ENCODE results near the gene C6orf136. TPM values are rescaled to one million over a fixed set of nuclear protein-coding genes. Genes with fewer than 3 reads are reported as not detected.

The C6orf136 gene
- polyA plus RNA-seq, 2 of the 4 experiments (the other 2 are of a cell fraction) = 7.5 to 11.7 TPM

DNA sequence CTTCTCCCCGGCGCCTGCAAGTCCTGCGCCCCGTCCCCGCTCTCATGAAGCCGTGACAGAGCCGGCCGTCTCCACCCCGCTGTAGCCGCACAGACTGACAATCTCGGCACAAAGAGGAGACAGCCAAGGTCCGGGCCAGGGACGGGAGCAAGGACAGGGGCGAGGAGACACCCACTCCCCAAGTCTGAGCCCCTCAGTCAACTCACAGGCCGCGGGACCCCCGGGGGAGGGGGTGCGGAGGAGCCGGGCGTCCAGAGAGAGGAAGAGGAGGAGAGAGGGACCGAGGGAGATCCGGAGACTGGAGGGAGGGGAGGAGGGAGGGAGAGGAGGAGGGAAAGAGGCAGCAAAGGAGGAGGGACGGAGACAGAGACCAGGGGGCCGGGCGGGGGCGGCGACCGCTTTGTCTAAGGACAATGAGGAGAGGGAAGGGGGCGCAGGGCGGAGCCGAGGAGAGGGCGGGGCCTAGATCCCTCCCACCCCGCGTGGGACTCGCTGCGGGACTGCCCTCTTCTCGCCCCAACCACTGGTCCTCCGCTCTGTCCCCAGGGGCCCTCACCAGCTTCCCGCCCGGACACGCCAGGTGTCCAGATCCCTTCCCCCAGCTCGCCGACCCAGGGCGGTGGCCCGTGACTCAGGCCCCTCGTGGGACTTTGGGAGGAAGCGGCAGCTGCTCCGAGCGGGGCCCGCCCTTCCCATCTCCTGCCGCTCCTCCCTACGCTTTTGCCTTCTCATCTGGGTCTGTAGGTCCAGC is 40.1 kb downstream of the C6orf136 start:
- TF ChIP-seq KDM5A (IDR thresholded peaks at IDR 0.05) (no peak), EHF (CRISPR knock-in tag; IDR thresholded peaks at IDR 0.05) (no peak), MAZ (IDR thresholded peaks at IDR 0.05; ENCODE audit: borderline replicate concordance, low read depth, low read length) (no peak), RCOR1 (IDR thresholded peaks at IDR 0.05; ENCODE audit: low read depth, low read length) (no peak), RAD21 (conservative IDR thresholded peaks at IDR 0.05 in 1 of 2, IDR thresholded peaks at IDR 0.05 in 1 of 2) (no peak), PHF8 (IDR thresholded peaks at IDR 0.05; ENCODE audit: borderline replicate concordance, low read depth) (0 out of 2 replicates have a peak, but pooled peaks have one; percentile 2), CEBPB (IDR thresholded peaks at IDR 0.05) (no peak), HEYL (CRISPR knock-in tag; IDR thresholded peaks at IDR 0.05) (no peak), ZFP36 (IDR thresholded peaks at IDR 0.05; ENCODE audit: borderline replicate concordance, partially characterized antibody) (peak; percentile 23), MAX (IDR thresholded peaks at IDR 0.05) (peak; percentile 70), ATOH8 (CRISPR knock-in tag; IDR thresholded peaks at IDR 0.05; ENCODE audit: low read depth) (no peak), NPAS2 (CRISPR knock-in tag; IDR thresholded peaks at IDR 0.05; ENCODE audit: borderline replicate concordance) (no peak), MAFK (IDR thresholded peaks at IDR 0.05; ENCODE audit: partially characterized antibody) (no peak), SMC3 (IDR thresholded peaks at IDR 0.05) (no peak), ESRRA (IDR thresholded peaks at IDR 0.05; ENCODE audit: borderline replicate concordance, low read length) (no peak), HOXB13 (CRISPR knock-in tag; IDR thresholded peaks at IDR 0.05; ENCODE audit: low read depth) (no peak), RNF2 (IDR thresholded peaks at IDR 0.05; ENCODE audit: borderline replicate concordance, low read depth) (no peak), FOXS1 (CRISPR knock-in tag; IDR thresholded peaks at IDR 0.05) (no peak), KDM1A (IDR thresholded peaks at IDR 0.05; ENCODE audit: low read depth) (no peak), CTCF (IDR thresholded peaks at IDR 0.05) (no peak), TFCP2L1 (CRISPR knock-in tag; IDR thresholded peaks at IDR 0.05) (no peak), FOSL2 (IDR thresholded peaks at IDR 0.05) (no peak), FOSL2 (CRISPR knock-in tag; IDR thresholded peaks at IDR 0.05) (peak; percentile 79), HDAC2 (IDR thresholded peaks at IDR 0.05) (no peak), NFE2L2 (conservative IDR thresholded peaks at IDR 0.05; ENCODE audit: low read length) (no peak), NR3C1 (IDR thresholded peaks at IDR 0.05) (no peak), BCL3 (IDR thresholded peaks at IDR 0.05) (no peak), HOXA7 (CRISPR knock-in tag; IDR thresholded peaks at IDR 0.05) (no peak), CBX2 (IDR thresholded peaks at IDR 0.05; ENCODE audit: borderline replicate concordance, low read depth) (no peak), MYC (IDR thresholded peaks at IDR 0.05; ENCODE audit: borderline replicate concordance, low read length) (0 out of 2 replicates have a peak, but pooled peaks have one; percentile 27), JUN (IDR thresholded peaks at IDR 0.05) (no peak; a peak in 1 of 5 replicates), CHD2 (IDR thresholded peaks at IDR 0.05; ENCODE audit: low read length, partially characterized antibody) (no peak), RARB (CRISPR knock-in tag; IDR thresholded peaks at IDR 0.05) (no peak)
- TF ChIP-seq, protein P1, sequence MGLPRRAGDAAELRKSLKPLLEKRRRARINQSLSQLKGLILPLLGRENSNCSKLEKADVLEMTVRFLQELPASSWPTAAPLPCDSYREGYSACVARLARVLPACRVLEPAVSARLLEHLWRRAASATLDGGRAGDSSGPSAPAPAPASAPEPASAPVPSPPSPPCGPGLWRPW (IDR thresholded peaks at IDR 0.05) = no peak
- TF ChIP-seq, protein P2, sequence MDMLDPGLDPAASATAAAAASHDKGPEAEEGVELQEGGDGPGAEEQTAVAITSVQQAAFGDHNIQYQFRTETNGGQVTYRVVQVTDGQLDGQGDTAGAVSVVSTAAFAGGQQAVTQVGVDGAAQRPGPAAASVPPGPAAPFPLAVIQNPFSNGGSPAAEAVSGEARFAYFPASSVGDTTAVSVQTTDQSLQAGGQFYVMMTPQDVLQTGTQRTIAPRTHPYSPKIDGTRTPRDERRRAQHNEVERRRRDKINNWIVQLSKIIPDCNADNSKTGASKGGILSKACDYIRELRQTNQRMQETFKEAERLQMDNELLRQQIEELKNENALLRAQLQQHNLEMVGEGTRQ (IDR thresholded peaks at IDR 0.05) = no peak
- Histone ChIP-seq H3K4me3 (peak overlapping the region; percentile 84), H3K9me3 (no peaks in the 10 kb centered on the region), H3K4me2 (peak overlapping the region; percentile 79), H3K4me1 (peaks cover 63% of the 10 kb centered on the region), H3K27ac (peak overlapping the region; percentile 83 to 99)
- ChIA-PET POLR2A (interaction anchor here (0.5 to 2.2 kb wide), 7 partner anchors 17 to 199 kb away, joined by 3 to 12 read pairs (median 3); partner anchors contain the start of genes MDC1 and TUBB), CTCF (interaction anchor here (0.6 to 6.9 kb wide), 6 partner anchors 9 to 40 kb away, joined by 4 to 84 read pairs (median 6); no protein-coding TSS in a partner anchor)
- no peak for FAIRE-seq
- peak; percentile 51 to 74 for ATAC-seq
- 0% methylated on average over 8 of the region's 52 CpGs for WGBS (ENCODE audit: missing lambda C conversion rate)
- DNase-seq (ENCODE audit: low read depth in 1 of 2, low spot score in 1 of 2) = peak; percentile 54 to 85
